ENCODE results near the gene RND3.

GRCh38 chr2:150484006-150484405 is 3.5 kb downstream of the RND3 start:
- TF ChIP-seq CTCF (conservative IDR thresholded peaks at IDR 0.05) (no peak), ZFX (IDR thresholded peaks at IDR 0.05) (no peak)
